NCI-H345 (cell line): Measurements from ENCODE around the gene ITPA.

ENCODE experiments used
- DNase-seq: peaks from one replicate; lab custom pipeline; 2025; lab: John Stamatoyannopoulos, UW

ITPA gene

GRCh38 chr20:3209257-3209945 lies at the start of gene ITPA:
Gene ITPA (plus strand): TSS chr20:3209498. CDS start chr20:3209552, 54 bp downstream.
- peak; percentile 60 for DNase-seq

- no peak for DNase-seq
Observed at GRCh38 chr20:3160418-3160817, 48.9 kb upstream of the ITPA start.

GRCh38 chr20:3161316-3162079 lies 47.8 kb upstream of the ITPA start:
- no peak for DNase-seq

- peak; percentile 91 for DNase-seq
Observed at GRCh38 chr20:3162080-3162611, 47.2 kb upstream of the ITPA start.

GRCh38 chr20:3163099-3164042 lies 45.9 kb upstream of the ITPA start:
- DNase-seq = no peak

GRCh38 chr20:3164043-3164762 lies 45.1 kb upstream of the ITPA start:
- DNase-seq = no peak

- DNase-seq = no peak
Observed at GRCh38 chr20:3164763-3165410, 44.4 kb upstream of the ITPA start.

- peak; percentile 79 for DNase-seq
Observed at GRCh38 chr20:3165473-3166337, 43.6 kb upstream of the ITPA start.

GRCh38 chr20:3166338-3166912 lies 42.9 kb upstream of the ITPA start:
- no peak for DNase-seq

GRCh38 chr20:3166913-3167342 lies 42.4 kb upstream of the ITPA start:
- no peak for DNase-seq

GRCh38 chr20:3167738-3168078 lies 41.6 kb upstream of the ITPA start:
- no peak for DNase-seq

GRCh38 chr20:3168079-3168828 lies 41.0 kb upstream of the ITPA start:
- DNase-seq = no peak

- DNase-seq = no peak
Observed at GRCh38 chr20:3168829-3169590, 40.3 kb upstream of the ITPA start.

- DNase-seq = no peak
Observed at GRCh38 chr20:3171391-3172125, 37.7 kb upstream of the ITPA start.

- no peak for DNase-seq
Observed at GRCh38 chr20:3172126-3172932, 37.0 kb upstream of the ITPA start.

GRCh38 chr20:3172933-3173609 lies 36.2 kb upstream of the ITPA start, which contains the start of gene LZTS3:
Gene LZTS3 (minus strand): TSS chr20:3173549. CDS start chr20:3167163, 6,386 bp downstream.
- DNase-seq = peak; percentile 86
